ENCODE measurements around the gene MAP6. TPM values are rescaled to one million over a fixed set of nuclear protein-coding genes. Genes with fewer than 3 reads are reported as not detected.

Gene MAP6
- total and polyA plus RNA-seq, 2 of the 13 experiments (the other 11 are each of a cell fraction or from before 2014, with no cell fraction given), result 0.04 TPM; not detected in 1

DNA sequence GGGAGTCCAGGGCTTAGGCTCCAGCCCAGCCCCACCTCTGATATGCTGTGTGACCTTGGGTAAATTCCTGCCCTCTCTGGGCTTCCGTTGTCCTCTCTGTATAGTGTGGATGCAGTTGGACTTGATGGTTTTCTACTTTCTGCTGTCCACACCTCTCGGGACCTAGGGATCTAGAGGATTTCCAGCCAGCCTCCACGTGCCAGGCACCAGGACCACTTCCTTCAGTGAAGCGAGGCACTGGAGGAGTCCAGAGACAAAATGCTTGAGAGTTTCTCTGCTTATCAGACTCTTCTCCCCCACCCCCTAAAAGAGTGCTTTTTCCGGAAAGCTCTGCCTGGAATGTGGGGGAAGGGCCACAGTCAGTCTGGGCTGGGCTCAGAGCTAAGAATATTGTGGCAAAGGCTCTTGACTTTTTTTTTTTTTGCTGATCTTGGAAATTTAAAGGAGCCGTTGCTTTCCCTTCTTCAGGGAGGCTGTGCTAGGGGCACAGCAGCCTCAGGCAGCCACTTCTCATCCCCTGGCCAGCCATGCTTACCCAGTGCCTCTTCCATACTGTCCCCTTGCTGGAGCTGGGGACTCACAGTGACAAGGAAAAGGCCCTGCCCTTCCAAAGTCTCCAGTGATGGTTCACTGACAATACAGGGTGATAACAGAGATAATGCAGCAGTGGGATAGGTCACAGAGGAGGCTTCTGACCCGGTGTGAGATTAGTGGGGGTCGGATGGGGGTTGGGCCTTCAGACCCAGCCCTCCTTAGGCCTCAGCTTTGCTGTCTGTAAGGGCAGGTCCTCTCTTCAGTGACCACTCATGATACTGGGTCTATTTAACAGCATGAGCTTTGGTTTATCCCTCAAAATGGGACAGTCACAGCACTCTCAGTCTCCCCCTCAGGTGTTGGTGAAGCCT, 109.6 kb downstream of the MAP6 start (continued):
- TF ChIP-seq, protein P1, sequence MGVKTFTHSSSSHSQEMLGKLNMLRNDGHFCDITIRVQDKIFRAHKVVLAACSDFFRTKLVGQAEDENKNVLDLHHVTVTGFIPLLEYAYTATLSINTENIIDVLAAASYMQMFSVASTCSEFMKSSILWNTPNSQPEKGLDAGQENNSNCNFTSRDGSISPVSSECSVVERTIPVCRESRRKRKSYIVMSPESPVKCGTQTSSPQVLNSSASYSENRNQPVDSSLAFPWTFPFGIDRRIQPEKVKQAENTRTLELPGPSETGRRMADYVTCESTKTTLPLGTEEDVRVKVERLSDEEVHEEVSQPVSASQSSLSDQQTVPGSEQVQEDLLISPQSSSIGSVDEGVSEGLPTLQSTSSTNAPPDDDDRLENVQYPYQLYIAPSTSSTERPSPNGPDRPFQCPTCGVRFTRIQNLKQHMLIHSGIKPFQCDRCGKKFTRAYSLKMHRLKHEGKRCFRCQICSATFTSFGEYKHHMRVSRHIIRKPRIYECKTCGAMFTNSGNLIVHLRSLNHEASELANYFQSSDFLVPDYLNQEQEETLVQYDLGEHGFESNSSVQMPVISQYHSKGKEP (CRISPR knock-in tag; IDR thresholded peaks at IDR 0.05), result no peak
- TF ChIP-seq ZNF136 (CRISPR knock-in tag; IDR thresholded peaks at IDR 0.05; ENCODE audit: low read depth), result no peak
- no peak for TF ChIP-seq TBP (CRISPR knock-in tag; IDR thresholded peaks at IDR 0.05)
- peak; percentile 72 to 73 for TF ChIP-seq MAFK (conservative IDR thresholded peaks at IDR 0.05 in 1 of 2, IDR thresholded peaks at IDR 0.05 in 1 of 2; ENCODE audit: low read length in 2 of 2)
- TF ChIP-seq KDM1A (CRISPR knock-in tag; IDR thresholded peaks at IDR 0.05), result 0 out of 2 replicates have a peak, but pooled peaks have one; percentile 56
- TF ChIP-seq ZMYM3 (CRISPR knock-in tag; IDR thresholded peaks at IDR 0.05), result peak; percentile 61
- no peak for TF ChIP-seq BCL6 (CRISPR knock-in tag; IDR thresholded peaks at IDR 0.05)
- TF ChIP-seq, protein P2, sequence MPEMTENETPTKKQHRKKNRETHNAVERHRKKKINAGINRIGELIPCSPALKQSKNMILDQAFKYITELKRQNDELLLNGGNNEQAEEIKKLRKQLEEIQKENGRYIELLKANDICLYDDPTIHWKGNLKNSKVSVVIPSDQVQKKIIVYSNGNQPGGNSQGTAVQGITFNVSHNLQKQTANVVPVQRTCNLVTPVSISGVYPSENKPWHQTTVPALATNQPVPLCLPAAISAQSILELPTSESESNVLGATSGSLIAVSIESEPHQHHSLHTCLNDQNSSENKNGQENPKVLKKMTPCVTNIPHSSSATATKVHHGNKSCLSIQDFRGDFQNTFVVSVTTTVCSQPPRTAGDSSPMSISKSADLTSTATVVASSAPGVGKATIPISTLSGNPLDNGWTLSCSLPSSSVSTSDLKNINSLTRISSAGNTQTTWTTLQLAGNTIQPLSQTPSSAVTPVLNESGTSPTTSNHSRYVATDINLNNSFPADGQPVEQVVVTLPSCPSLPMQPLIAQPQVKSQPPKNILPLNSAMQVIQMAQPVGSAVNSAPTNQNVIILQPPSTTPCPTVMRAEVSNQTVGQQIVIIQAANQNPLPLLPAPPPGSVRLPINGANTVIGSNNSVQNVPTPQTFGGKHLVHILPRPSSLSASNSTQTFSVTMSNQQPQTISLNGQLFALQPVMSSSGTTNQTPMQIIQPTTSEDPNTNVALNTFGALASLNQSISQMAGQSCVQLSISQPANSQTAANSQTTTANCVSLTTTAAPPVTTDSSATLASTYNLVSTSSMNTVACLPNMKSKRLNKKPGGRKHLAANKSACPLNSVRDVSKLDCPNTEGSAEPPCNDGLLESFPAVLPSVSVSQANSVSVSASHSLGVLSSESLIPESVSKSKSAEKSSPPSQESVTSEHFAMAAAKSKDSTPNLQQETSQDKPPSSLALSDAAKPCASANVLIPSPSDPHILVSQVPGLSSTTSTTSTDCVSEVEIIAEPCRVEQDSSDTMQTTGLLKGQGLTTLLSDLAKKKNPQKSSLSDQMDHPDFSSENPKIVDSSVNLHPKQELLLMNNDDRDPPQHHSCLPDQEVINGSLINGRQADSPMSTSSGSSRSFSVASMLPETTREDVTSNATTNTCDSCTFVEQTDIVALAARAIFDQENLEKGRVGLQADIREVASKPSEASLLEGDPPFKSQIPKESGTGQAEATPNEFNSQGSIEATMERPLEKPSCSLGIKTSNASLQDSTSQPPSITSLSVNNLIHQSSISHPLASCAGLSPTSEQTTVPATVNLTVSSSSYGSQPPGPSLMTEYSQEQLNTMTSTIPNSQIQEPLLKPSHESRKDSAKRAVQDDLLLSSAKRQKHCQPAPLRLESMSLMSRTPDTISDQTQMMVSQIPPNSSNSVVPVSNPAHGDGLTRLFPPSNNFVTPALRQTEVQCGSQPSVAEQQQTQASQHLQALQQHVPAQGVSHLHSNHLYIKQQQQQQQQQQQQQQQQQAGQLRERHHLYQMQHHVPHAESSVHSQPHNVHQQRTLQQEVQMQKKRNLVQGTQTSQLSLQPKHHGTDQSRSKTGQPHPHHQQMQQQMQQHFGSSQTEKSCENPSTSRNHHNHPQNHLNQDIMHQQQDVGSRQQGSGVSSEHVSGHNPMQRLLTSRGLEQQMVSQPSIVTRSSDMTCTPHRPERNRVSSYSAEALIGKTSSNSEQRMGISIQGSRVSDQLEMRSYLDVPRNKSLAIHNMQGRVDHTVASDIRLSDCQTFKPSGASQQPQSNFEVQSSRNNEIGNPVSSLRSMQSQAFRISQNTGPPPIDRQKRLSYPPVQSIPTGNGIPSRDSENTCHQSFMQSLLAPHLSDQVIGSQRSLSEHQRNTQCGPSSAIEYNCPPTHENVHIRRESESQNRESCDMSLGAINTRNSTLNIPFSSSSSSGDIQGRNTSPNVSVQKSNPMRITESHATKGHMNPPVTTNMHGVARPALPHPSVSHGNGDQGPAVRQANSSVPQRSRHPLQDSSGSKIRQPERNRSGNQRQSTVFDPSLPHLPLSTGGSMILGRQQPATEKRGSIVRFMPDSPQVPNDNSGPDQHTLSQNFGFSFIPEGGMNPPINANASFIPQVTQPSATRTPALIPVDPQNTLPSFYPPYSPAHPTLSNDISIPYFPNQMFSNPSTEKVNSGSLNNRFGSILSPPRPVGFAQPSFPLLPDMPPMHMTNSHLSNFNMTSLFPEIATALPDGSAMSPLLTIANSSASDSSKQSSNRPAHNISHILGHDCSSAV (CRISPR knock-in tag; IDR thresholded peaks at IDR 0.05; ENCODE audit: borderline replicate concordance), result no peak
- peak; percentile 34 for TF ChIP-seq TEAD3 (CRISPR knock-in tag; optimal IDR thresholded peaks at IDR 0.05; ENCODE audit: borderline replicate concordance)
- TF ChIP-seq ZNF451 (CRISPR knock-in tag; IDR thresholded peaks at IDR 0.05), result no peak
- peak; percentile 54 for TF ChIP-seq MAFF (IDR thresholded peaks at IDR 0.05; ENCODE audit: low read depth, low read length)
- no peak for TF ChIP-seq ZNF569 (CRISPR knock-in tag; IDR thresholded peaks at IDR 0.05; ENCODE audit: borderline replicate concordance)
- TF ChIP-seq TEAD2 (CRISPR knock-in tag; IDR thresholded peaks at IDR 0.05), result no peak
- no peak for TF ChIP-seq DNMT3B (CRISPR knock-in tag; conservative IDR thresholded peaks at IDR 0.05)
- TF ChIP-seq JUNB (CRISPR knock-in tag; IDR thresholded peaks at IDR 0.05; ENCODE audit: borderline replicate concordance), result no peak
- no peak for TF ChIP-seq ZFP82 (CRISPR knock-in tag; IDR thresholded peaks at IDR 0.05; ENCODE audit: borderline replicate concordance)
- no peak for TF ChIP-seq ATM (IDR thresholded peaks at IDR 0.05; ENCODE audit: borderline replicate concordance)
- TF ChIP-seq TARDBP (CRISPR knock-in tag; IDR thresholded peaks at IDR 0.05), result no peak
- peak; percentile 99 for TF ChIP-seq ZNF768 (CRISPR knock-in tag; IDR thresholded peaks at IDR 0.05)
- TF ChIP-seq ZNF124 (CRISPR knock-in tag; IDR thresholded peaks at IDR 0.05), result no peak
- no peak for TF ChIP-seq SYNCRIP (IDR thresholded peaks at IDR 0.05; ENCODE audit: insufficient read depth, low read depth, low read length)
- TF ChIP-seq ZNF776 (CRISPR knock-in tag; IDR thresholded peaks at IDR 0.05), result no peak
